Neuron (in vitro differentiated cells): ENCODE data around the gene MVK.

Experiments
- H2AFZ ChIP-seq: one replicate; pipeline ENCODE4 v1.6.1; 2013; ENCODE audit warnings: low read depth, mild to moderate bottlenecking, inconsistent platforms, low read length, moderate library complexity
- H3K27me3 ChIP-seq: one replicate; pipeline ENCODE4 v1.6.1; 2013; ENCODE audit warnings: low read length; ENCODE audit not compliant: insufficient read depth
- H3K36me3 ChIP-seq: one replicate; pipeline ENCODE4 v1.6.1; 2013; ENCODE audit warnings: low read length; ENCODE audit not compliant: insufficient read depth
- H3K4me1 ChIP-seq: one replicate; pipeline ENCODE4 v1.6.1; 2013; ENCODE audit warnings: low read length; ENCODE audit not compliant: insufficient read depth
- H3K4me3 ChIP-seq: 2 replicates; pipeline ENCODE4 v1.5.1; 2013; ENCODE audit warnings: mild to moderate bottlenecking, low read length, moderate library complexity
- H3K9me3 ChIP-seq: one replicate; pipeline ENCODE4 v1.6.1; 2013; ENCODE audit warnings: low read length

Gene MVK

DNA sequence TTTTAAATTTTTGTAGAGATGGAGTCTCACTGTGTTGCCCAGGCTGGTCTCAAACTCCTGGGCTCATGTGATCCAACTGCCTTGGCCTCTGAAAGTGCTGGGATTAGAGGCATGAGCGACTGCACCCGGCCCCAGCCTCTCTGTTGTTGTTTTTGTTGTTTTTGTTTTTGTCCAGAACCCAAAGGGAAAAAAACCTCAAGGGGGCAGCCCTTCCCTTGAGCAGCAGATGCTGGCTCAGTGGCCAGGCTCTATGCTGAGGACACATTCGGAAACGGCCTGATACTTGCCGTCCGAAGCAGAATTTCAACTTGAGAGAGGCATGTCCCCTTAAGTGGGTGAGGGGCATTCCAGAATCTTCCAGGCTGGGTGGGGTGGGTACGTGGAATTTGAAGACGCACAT is 6.7 kb downstream of the MVK start:
- Histone ChIP-seq H2AFZ (no peak overlapping the region), H3K27me3 (no peaks in the 10 kb centered on the region), H3K36me3 (peaks cover 80% of the 10 kb centered on the region)

GRCh38 chr12:109580684-109581333 is 7.2 kb downstream of the MVK start:
- H3K4me1 ChIP-seq = no peaks in the 10 kb centered on the region
- H3K4me3 ChIP-seq = no peak overlapping the region
- no peaks in the 10 kb centered on the region for H3K27me3 ChIP-seq
- peaks cover 78% of the 10 kb centered on the region for H3K36me3 ChIP-seq
- no peak overlapping the region for H2AFZ ChIP-seq
- H3K9me3 ChIP-seq = no peaks in the 10 kb centered on the region

More for the DNA sequence above, 6.7 kb downstream of the MVK start:
- H3K4me1 ChIP-seq = no peaks in the 10 kb centered on the region
- H3K9me3 ChIP-seq = no peaks in the 10 kb centered on the region
- no peak overlapping the region for H3K4me3 ChIP-seq

GRCh38 chr12:109581334-109581691 is 7.7 kb downstream of the MVK start:
- Histone ChIP-seq H3K9me3 (no peaks in the 10 kb centered on the region), H3K4me1 (no peaks in the 10 kb centered on the region), H2AFZ (no peak overlapping the region), H3K4me3 (no peak overlapping the region), H3K27me3 (no peaks in the 10 kb centered on the region), H3K36me3 (peaks cover 75% of the 10 kb centered on the region)

GRCh38 chr12:109581856-109582255 is 8.3 kb downstream of the MVK start:
- Histone ChIP-seq H2AFZ (no peak overlapping the region), H3K4me3 (no peak overlapping the region), H3K36me3 (peaks cover 79% of the 10 kb centered on the region), H3K9me3 (no peaks in the 10 kb centered on the region), H3K27me3 (no peaks in the 10 kb centered on the region), H3K4me1 (no peaks in the 10 kb centered on the region)

GRCh38 chr12:109582636-109583035 is 9.0 kb downstream of the MVK start:
- Histone ChIP-seq H3K4me3 (no peak overlapping the region), H2AFZ (no peak overlapping the region), H3K36me3 (peaks cover 78% of the 10 kb centered on the region), H3K9me3 (no peaks in the 10 kb centered on the region), H3K4me1 (no peaks in the 10 kb centered on the region), H3K27me3 (no peaks in the 10 kb centered on the region)

GRCh38 chr12:109583733-109584132 is 10.1 kb downstream of the MVK start:
- Histone ChIP-seq H3K36me3 (peaks cover 78% of the 10 kb centered on the region), H3K4me3 (no peak overlapping the region), H3K4me1 (no peaks in the 10 kb centered on the region), H2AFZ (no peak overlapping the region), H3K27me3 (no peaks in the 10 kb centered on the region), H3K9me3 (no peaks in the 10 kb centered on the region)

- no peaks in the 10 kb centered on the region for H3K9me3 ChIP-seq
- H3K27me3 ChIP-seq = no peaks in the 10 kb centered on the region
- no peak overlapping the region for H2AFZ ChIP-seq
- no peak overlapping the region for H3K4me3 ChIP-seq
- no peaks in the 10 kb centered on the region for H3K4me1 ChIP-seq
- peaks cover 67% of the 10 kb centered on the region for H3K36me3 ChIP-seq
Measured at GRCh38 chr12:109586385-109587296, 13.0 kb downstream of the MVK start.

- H3K27me3 ChIP-seq = no peaks in the 10 kb centered on the region
- no peaks in the 10 kb centered on the region for H3K9me3 ChIP-seq
- H3K4me3 ChIP-seq = no peak overlapping the region
- no peaks in the 10 kb centered on the region for H3K4me1 ChIP-seq
- no peak overlapping the region for H2AFZ ChIP-seq
- H3K36me3 ChIP-seq = peaks cover 71% of the 10 kb centered on the region
Measured at GRCh38 chr12:109587921-109588320, 14.3 kb downstream of the MVK start.

GRCh38 chr12:109588461-109589239 is 15.1 kb downstream of the MVK start:
- H3K4me3 ChIP-seq = no peak overlapping the region
- no peaks in the 10 kb centered on the region for H3K9me3 ChIP-seq
- peaks cover 74% of the 10 kb centered on the region for H3K36me3 ChIP-seq
- no peak overlapping the region for H2AFZ ChIP-seq
- H3K27me3 ChIP-seq = no peaks in the 10 kb centered on the region
- H3K4me1 ChIP-seq = no peaks in the 10 kb centered on the region

DNA sequence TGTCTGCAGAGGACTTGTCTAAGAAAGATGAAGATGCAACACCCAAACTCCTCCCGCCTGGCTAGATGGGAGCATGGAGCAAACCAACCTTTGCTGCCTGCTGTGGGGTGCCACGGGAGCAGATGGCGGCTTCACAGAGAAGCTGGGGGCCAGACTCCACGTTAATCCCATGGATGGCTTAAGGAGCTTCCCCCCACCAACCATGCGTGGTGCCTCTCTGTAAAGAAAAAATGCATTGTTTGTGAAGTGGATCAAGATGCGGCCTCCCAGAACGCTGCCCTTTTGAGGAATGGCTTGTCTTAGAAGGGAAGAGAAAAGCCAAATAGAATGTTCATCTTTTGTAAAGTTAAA is 15.6 kb downstream of the MVK start:
- Histone ChIP-seq H3K4me3 (no peak overlapping the region), H3K4me1 (no peaks in the 10 kb centered on the region), H3K36me3 (peaks cover 72% of the 10 kb centered on the region)

GRCh38 chr12:109589691-109590245 is 16.2 kb downstream of the MVK start:
- Histone ChIP-seq H3K4me3 (no peak overlapping the region), H3K4me1 (no peaks in the 10 kb centered on the region), H3K27me3 (no peaks in the 10 kb centered on the region), H3K36me3 (peaks cover 74% of the 10 kb centered on the region), H2AFZ (no peak overlapping the region), H3K9me3 (no peaks in the 10 kb centered on the region)

More for the DNA sequence above, 15.6 kb downstream of the MVK start:
- no peaks in the 10 kb centered on the region for H3K9me3 ChIP-seq
- no peak overlapping the region for H2AFZ ChIP-seq
- H3K27me3 ChIP-seq = no peaks in the 10 kb centered on the region

DNA sequence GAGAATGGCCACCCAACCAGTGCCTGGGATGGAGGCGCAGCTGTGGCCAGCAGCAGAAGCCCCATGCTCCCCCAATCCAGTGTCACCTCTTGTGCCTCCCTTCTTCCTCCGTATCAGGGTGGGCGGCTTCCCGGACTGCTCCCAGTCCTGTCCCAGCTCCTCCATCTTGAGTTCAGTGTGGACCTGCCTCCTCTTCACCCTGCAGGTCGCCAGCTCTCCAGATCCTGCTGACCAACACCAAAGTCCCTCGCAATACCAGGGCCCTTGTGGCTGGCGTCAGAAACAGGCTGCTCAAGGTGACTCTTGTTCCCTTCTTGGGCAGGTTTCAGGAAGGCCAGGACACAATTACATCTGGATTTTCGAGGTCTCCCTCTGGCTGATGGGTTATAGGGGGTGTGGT is 17.0 kb downstream of the MVK start:
- Histone ChIP-seq H2AFZ (no peak overlapping the region), H3K36me3 (peaks cover 73% of the 10 kb centered on the region), H3K4me3 (no peak overlapping the region), H3K9me3 (no peaks in the 10 kb centered on the region), H3K27me3 (no peaks in the 10 kb centered on the region), H3K4me1 (no peaks in the 10 kb centered on the region)

DNA sequence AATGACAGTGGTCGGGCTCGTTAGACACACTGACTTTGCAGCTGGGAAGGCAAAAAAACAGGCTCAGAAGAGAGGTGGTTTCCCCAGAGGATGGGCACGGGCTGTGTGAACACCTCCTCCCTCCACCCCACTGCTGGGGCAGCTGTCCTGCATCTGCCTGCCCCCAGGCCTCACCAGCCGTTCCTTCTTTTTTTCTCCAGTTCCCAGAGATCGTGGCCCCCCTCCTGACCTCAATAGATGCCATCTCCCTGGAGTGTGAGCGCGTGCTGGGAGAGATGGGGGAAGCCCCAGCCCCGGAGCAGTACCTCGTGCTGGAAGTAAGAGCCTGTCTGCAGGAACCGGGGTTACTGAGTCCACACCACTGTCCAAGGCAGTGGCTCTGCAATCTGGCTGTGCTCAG is 17.4 kb downstream of the MVK start:
- Histone ChIP-seq H3K4me3 (no peak overlapping the region), H2AFZ (no peak overlapping the region), H3K4me1 (no peaks in the 10 kb centered on the region), H3K36me3 (peaks cover 74% of the 10 kb centered on the region), H3K27me3 (no peaks in the 10 kb centered on the region), H3K9me3 (no peaks in the 10 kb centered on the region)
